Aorta (tissue), 5 donors: ENCODE data around the gene SF3B2. TPM values are rescaled to one million over a fixed set of nuclear protein-coding genes. Genes with fewer than 3 reads are reported as not detected.
"Not testable (repeated sequence)": the region's sequence is repeated elsewhere in the genome, so short reads cannot be mapped to it uniquely, and the experiment has no call there.

Experiments
- ATAC-seq: fragments of 200-7000 bp; cut with Tn5 transposase; one replicate; pipeline ENCODE4 v1.9.1; 2022; ENCODE audit warnings: moderate library complexity; ENCODE audit not compliant: low FRiP score
- DNase-seq, 2 donors: peaks; one replicate each; pipeline ENCODE4 v3.0.0-alpha.2; 2020
- H3K27ac ChIP-seq, 2 donors: one replicate each; pipeline ENCODE4 v1.5.1; 2013; ENCODE audit warnings: low read length in 2 of 2, mild to moderate bottlenecking in 2 of 2, moderate library complexity in 2 of 2, control low read depth in 1 of 2, inconsistent platforms in 1 of 2, low read depth in 1 of 2
- H3K27me3 ChIP-seq, 2 donors: one replicate each; pipeline ENCODE4 v1.6.1; 2013; ENCODE audit warnings: control low read depth in 1 of 2, low read length in 1 of 2, mild to moderate bottlenecking in 1 of 2, moderate library complexity in 1 of 2; ENCODE audit not compliant: insufficient read depth in 2 of 2, control insufficient read depth in 1 of 2
- H3K36me3 ChIP-seq, 2 donors: one replicate each; pipeline ENCODE4 v1.6.1; 2013; ENCODE audit warnings: control low read depth in 1 of 2, low read length in 1 of 2, mild to moderate bottlenecking in 1 of 2; ENCODE audit not compliant: insufficient read depth in 2 of 2, control insufficient read depth in 1 of 2
- H3K4me1 ChIP-seq, 2 donors: one replicate each; pipeline ENCODE4 v1.6.1; 2013; ENCODE audit warnings: low read length in 2 of 2, control low read depth in 1 of 2, mild to moderate bottlenecking in 1 of 2, moderate library complexity in 1 of 2; ENCODE audit not compliant: insufficient read depth in 2 of 2, control insufficient read depth in 1 of 2
- H3K4me3 ChIP-seq, 2 donors: one replicate each; pipeline ENCODE4 v1.5.1; 2013; ENCODE audit warnings: low read length in 2 of 2, control low read depth in 1 of 2, mild to moderate bottlenecking in 1 of 2
- H3K9me3 ChIP-seq: one replicate; pipeline ENCODE4 v1.6.1; 2013; ENCODE audit warnings: mild to moderate bottlenecking, low read length; ENCODE audit not compliant: control insufficient read depth
- WGBS, 2 donors: extraction: QIAGEN DNeasy Blood & Tissue Kit; methylation state at CpG; one replicate each; pipeline ENCODE4 v1.1.7; 2013; 5-methylcytosine and 5-hydroxymethylcytosine counted together
- intact Hi-C, 2 donors: fragments of 100-400 bp; cut with DNase I; formaldehyde crosslinking; loops; one replicate each; pipeline versions ENCODE4 v1.14.2 to v1.15.0; 2022
- polyA plus RNA-seq, 2 donors: library from polyadenylated mRNA; stranded (reverse); fragments of 200-250 nt; gene quantifications; one replicate each; pipeline ENCODE4 v1.2.3, GENCODE V29; 2013
- total RNA-seq, 2 donors: library from RNA; stranded (reverse); fragmentation: NEBNext Ultra II Directional; extraction: Animal tissue kit (Norgen Biotek cat#: 25700); gene quantifications; one replicate each; pipeline ENCODE4 v1.2.1, GENCODE V29; 2021
- donor health status: healthy with polysubstance abuse.
- donor health status: Bipolar disorder and iron deficiency.
- donor health status: DM: no; HTN: no; CAD: no.
- donor health status: DM: no; HTN: no; CAD: no.
- donor health status: DM: yes; HTN: yes; CAD: no.

SF3B2 gene
- total and polyA plus RNA-seq, 4 donors: 59.0 to 146 (median 134) TPM

DNA sequence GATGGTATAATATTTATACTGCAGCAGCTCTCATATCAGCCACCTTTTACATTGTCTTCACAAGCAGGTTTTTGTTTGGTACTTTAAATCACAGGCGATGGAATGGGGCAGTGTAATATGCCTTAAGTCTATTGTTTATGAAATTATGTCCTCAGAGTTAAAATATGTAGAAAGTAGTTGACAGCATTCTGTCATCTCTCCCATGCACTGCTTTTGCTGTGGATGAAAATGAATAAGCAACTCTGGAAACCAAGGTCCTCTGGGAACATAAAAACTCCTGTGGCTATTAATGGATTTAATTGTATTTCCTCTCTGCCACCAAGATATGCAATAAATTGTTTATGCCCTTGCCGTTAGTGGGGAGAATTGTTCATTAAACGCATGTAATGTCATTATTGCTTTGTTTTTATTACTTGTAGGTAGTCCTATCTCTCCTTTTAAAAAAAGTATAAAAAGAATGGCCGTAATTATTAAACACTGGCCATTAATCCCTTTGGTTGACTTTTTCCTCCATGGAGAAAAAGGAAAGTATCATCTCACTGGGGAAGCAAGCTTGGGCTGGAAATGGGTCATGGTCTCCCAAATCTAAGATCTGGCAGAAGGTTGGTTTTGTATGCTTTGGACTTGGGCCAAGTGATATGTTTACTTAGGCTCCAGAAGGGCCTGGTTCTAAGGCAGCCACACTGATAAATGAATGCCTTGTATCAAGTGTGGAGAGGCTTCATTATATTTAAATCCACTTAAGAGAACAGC is 31.0 kb downstream of the SF3B2 start:
- H3K4me3 ChIP-seq: no peak overlapping the region
- no peaks in the 10 kb centered on the region for H3K9me3 ChIP-seq
- intact Hi-C loops: no loop called here
- DNase-seq (no peak), ATAC-seq (no peak)
- H3K27ac ChIP-seq: peak overlapping the region in 1 of 2 donors; percentile 25
- no peaks in the 10 kb centered on the region for H3K36me3 ChIP-seq
- H3K27me3 ChIP-seq: no peaks in the 10 kb centered on the region
- 8 to 12% methylated on average over 4 of the region's 4 CpGs for WGBS, 2 donors
- H3K4me1 ChIP-seq: peaks cover 4 to 12% of the 10 kb centered on the region in 2 donors

DNA sequence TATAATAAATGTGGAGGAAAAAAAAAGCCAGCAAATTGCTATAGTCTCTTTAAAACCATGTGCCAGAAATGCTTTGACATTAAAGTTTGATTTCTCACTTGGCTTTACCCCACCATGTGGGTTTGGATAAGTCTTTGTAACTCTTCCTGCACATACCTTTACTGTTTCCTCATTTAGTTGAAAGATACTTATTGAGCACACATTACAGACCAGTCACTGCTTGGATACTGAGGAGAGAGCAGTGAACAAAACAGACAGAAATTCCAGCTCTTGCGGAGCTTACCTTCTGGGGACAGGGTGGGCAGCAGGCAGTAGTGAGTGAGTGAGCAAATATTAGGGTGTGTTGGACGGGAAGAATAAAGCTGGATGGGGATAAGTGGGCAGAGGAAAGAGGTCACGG is 31.6 kb downstream of the SF3B2 start:
- WGBS, 2 donors: 68 to 69% methylated on average over 3 of the region's 3 CpGs
- Histone ChIP-seq H3K27ac (no peak overlapping the region), H3K4me3 (no peak overlapping the region), H3K4me1 (peaks cover 4 to 12% of the 10 kb centered on the region in 2 donors), H3K27me3 (no peaks in the 10 kb centered on the region), H3K36me3 (no peaks in the 10 kb centered on the region), H3K9me3 (no peaks in the 10 kb centered on the region)
- ATAC-seq: no peak
- DNase-seq: no peak
- intact Hi-C loops: no loop called here

DNA sequence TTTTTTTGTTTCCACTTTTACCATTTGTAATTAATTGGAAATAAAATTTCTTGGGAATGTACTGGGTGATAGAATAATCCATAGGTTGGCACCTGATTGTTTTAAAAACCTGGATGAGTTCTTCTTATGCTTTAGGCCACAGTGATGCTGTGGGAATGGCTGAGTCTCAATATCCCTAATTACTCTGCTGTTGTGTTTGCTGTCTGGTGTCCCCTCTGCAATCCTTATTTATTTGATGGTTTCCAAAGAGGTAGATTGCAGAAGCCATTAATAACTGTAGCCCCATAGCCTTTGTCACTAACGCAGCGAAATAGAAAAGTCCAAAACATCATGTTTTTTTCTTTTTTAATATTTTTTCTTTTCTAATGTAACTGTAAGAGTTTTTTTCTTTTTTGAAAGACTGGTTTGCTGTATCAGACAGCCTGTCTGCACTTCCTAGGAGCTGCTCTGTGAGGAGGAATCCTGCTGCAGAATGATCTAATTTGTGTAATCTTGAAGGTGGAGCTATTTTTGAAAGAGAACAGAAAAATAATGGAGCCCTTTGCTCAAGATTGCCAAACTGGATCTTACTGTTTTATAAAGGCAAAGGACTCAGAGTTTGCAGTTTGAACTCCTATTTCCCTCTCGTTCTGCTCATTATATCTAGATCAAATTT is 32.8 kb downstream of the SF3B2 start:
- DNase-seq: no peak
- Histone ChIP-seq H3K4me1 (peaks cover 4 to 12% of the 10 kb centered on the region in 2 donors), H3K36me3 (no peaks in the 10 kb centered on the region), H3K27me3 (no peaks in the 10 kb centered on the region), H3K9me3 (no peaks in the 10 kb centered on the region), H3K4me3 (no peak overlapping the region), H3K27ac (no peak overlapping the region)
- 32% methylated on average over 3 of the region's 3 CpGs for WGBS, 2 donors
- intact Hi-C loops: no loop called here
- no peak for ATAC-seq

DNA sequence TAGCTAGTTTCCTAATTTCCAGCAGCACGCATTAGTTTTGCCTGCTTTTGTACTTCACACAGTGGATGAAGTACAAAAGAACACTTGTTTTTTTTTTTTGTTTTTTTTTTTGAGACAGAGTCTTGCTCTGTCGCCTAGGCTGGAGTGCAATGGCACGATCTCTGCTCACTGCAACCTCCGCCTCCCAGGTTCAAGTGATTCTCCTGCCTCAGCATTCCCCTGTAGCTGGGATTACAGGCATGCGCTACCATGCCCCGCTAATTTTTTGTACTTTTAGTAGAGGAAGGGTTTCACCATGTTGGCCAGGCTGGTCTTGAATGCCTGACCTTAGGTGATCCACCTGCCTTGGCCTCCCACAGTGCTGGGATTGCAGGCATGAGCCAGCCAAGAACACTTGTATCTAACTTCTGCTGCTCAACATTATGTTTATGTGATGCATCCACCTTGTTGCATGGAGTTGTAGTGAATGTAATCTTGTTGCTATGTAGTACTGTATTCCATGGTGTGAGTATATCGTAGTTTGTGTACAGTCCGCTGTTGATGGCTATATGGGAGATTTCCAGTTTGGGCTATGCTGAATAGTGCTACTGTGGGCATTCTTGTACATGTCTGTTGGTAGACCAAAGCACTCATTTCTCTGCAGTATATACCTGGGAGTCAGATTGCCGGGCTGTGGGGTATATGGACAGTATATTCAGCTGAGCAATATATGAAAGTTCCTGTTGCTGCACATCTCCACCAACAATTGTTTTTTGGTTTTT is 35.2 kb downstream of the SF3B2 start:
- 95% methylated on average over 9 of the region's 9 CpGs for WGBS, 2 donors
- Histone ChIP-seq H3K27me3 (no peaks in the 10 kb centered on the region), H3K4me3 (no peak overlapping the region), H3K9me3 (no peaks in the 10 kb centered on the region), H3K27ac (no peak overlapping the region), H3K4me1 (peaks cover 2 to 8% of the 10 kb centered on the region in 2 donors), H3K36me3 (no peaks in the 10 kb centered on the region)
- intact Hi-C loops: no loop called here
- ATAC-seq (peak; percentile 46), DNase-seq (no peak)

DNA sequence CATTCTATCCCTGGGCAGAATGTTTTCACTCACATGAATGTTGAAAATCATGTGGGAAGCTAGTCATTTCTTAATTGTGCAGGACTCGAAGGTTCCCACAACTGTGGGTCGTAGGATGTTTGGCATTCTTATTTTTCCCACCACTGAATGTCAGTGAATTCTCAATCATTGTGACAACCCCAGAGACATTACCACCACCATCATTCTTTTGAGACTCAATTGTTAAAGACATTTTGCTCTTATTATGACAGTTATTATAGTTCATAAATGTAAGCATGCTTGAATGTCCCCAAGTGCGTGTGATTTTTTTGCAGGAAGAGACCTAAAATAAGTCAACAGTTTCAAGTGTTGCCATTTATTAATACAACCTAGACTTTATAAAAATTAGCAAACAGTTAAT is 36.9 kb downstream of the SF3B2 start:
- no peak for ATAC-seq
- 65 to 77% methylated on average over 3 of the region's 3 CpGs for WGBS, 2 donors

DNA sequence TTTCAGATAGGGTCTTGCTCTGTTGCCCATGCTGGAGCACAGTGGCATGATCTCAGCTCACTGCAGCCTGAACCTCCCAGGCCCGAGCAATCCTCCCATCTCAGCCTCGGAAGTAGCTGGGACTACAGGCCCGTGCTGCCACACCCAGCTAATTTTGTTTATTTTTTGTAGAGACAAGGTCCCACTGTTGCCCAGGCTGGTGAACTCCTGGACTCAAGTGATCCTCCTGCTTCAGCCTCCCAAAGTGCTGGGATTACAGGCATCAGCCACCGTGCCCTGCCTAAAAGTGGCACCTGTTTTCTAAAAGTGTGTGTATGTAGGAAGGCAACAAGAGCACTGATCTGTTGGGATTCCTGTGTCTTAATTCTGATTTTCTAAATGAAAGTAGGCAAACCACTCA is 38.1 kb downstream of the SF3B2 start:
- no peak for ATAC-seq
- intact Hi-C loops: no loop called here
- no peaks in the 10 kb centered on the region for H3K27me3 ChIP-seq
- H3K27ac ChIP-seq: no peak overlapping the region
- H3K4me1 ChIP-seq: no peaks in the 10 kb centered on the region
- no peaks in the 10 kb centered on the region for H3K9me3 ChIP-seq
- H3K4me3 ChIP-seq: no peak overlapping the region
- no peak for DNase-seq
- WGBS, 2 donors: 91 to 92% methylated on average over 4 of the region's 4 CpGs
- no peaks in the 10 kb centered on the region for H3K36me3 ChIP-seq

More for the DNA sequence above, 36.9 kb downstream of the SF3B2 start:
- Histone ChIP-seq H3K4me3 (no peak overlapping the region), H3K27me3 (no peaks in the 10 kb centered on the region), H3K4me1 (peaks cover 0 to under 1% of the 10 kb centered on the region in 2 donors), H3K9me3 (no peaks in the 10 kb centered on the region), H3K27ac (no peak overlapping the region), H3K36me3 (no peaks in the 10 kb centered on the region)
- intact Hi-C loops: no loop called here
- DNase-seq: no peak

DNA sequence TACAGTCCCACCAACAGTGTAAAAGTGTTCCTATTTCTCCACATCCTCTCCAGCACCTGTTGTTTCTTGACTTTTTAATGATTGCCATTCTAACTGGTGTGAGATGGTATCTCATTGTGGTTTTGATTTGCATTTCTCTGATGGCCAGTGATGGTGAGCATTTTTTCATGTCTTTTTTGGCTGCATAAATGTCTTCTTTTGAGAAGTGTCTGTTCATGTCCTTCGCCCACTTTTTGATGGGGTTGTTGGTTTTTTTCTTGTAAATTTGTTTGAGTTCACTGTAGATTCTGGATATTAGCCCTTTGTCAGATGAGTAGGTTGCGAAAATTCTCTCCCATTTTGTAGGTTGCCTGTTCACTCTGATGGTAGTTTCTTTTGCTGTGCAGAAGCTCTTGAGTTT is 40.0 kb downstream of the SF3B2 start:
- intact Hi-C loops, H3K27ac ChIP-seq, ATAC-seq, H3K36me3 ChIP-seq, H3K27me3 ChIP-seq, H3K4me3 ChIP-seq, H3K9me3 ChIP-seq, DNase-seq, H3K4me1 ChIP-seq: not testable (repeated sequence)
- WGBS, 2 donors: 98 to 100% methylated on average over 2 of the region's 2 CpGs

DNA sequence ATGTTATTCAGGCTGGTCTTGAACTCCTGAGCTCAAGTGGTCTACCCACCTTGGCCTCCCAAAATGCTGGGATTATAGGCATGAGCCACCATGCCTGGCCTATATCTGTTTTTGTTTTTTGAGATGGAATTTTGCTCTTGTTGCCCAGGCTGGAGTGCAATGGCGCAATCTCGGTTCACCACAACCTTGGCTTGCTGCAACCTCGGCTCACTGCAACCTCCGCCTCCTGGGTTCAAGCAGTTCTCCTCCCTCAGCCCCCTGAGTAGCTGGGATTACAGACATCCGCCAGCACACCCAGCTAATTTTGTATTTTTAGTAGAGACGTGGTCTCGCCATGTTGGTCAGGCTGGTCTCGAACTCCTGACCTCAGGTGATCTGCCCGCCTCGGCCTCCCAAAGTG is 47.6 kb downstream of the SF3B2 start:
- intact Hi-C loops, ATAC-seq, H3K9me3 ChIP-seq, DNase-seq, H3K27ac ChIP-seq, H3K27me3 ChIP-seq, H3K4me1 ChIP-seq, H3K36me3 ChIP-seq, H3K4me3 ChIP-seq: not testable (repeated sequence)
- 95 to 98% methylated on average over 10 of the region's 10 CpGs for WGBS, 2 donors
